H1 (cell line): ENCODE measurements around the gene GCK. TPM values are rescaled to one million over a fixed set of nuclear protein-coding genes. Genes with fewer than 3 reads are reported as not detected.

Experiments
- CTCF ChIA-PET: fragments of 300-600 bp; sonication (Branson Sonifier 250); formaldehyde crosslinking; loops from one replicate; lab custom pipeline; 2021; ENCODE audit not compliant: partially characterized antibody; lab: Charles Lee
- POLR2A ChIA-PET: fragments of 300-600 bp; sonication (Branson Sonifier 250); formaldehyde crosslinking; loops from one replicate; lab custom pipeline; 2021; ENCODE audit warnings: inconsistent platforms; ENCODE audit not compliant: partially characterized antibody; lab: Charles Lee
- DNase-seq, 2 experiments: peaks; one replicate each; pipeline versions ENCODE4 v3.0.0 to v3.0.0-alpha.2; 2010 to 2022; ENCODE audit warnings: low spot score in 2 of 2, low read depth in 1 of 2, mixed read lengths in 1 of 2
- FAIRE-seq: peaks from 2 replicates; lab custom pipeline; 2011; peaks lifted over from hg19 to GRCh38; lab: Jason Lieb, UNC
- H2AFZ ChIP-seq: 2 replicates; pipeline ENCODE4 v1.8.1; 2012; ENCODE audit warnings: low read length, inconsistent platforms
- H2AK5ac ChIP-seq: 2 replicates; pipeline ENCODE4 v1.6.1; 2013; ENCODE audit warnings: low read depth, low read length
- H2BK120ac ChIP-seq: replicated peaks from 2 replicates; pipeline ENCODE3; 2013; ENCODE audit warnings: low read depth, low read length, inconsistent platforms
- H2BK12ac ChIP-seq: 2 replicates; pipeline ENCODE4 v1.6.1; 2013; ENCODE audit warnings: low read depth, low read length
- H2BK15ac ChIP-seq: 2 replicates; pipeline ENCODE4 v1.6.1; 2013; ENCODE audit warnings: low read length
- H2BK20ac ChIP-seq: 2 replicates; pipeline ENCODE4 v1.6.1; 2013; ENCODE audit warnings: low read length
- H2BK5ac ChIP-seq: 2 replicates; pipeline ENCODE4 v1.6.1; 2013; ENCODE audit warnings: low read depth, low read length
- H3K14ac ChIP-seq: 2 replicates; pipeline ENCODE4 v1.6.1; 2013; ENCODE audit warnings: inconsistent platforms; ENCODE audit not compliant: insufficient read length
- H3K18ac ChIP-seq: 2 replicates; pipeline ENCODE4 v1.6.1; 2013; ENCODE audit warnings: low read length; ENCODE audit errors: extremely low read depth
- H3K23ac ChIP-seq: 2 replicates; pipeline ENCODE4 v1.6.1; 2013; ENCODE audit warnings: inconsistent platforms; ENCODE audit not compliant: insufficient read length
- H3K23me2 ChIP-seq: 2 replicates; pipeline ENCODE4 v1.6.1; 2013; ENCODE audit warnings: low read depth, low read length
- H3K27ac ChIP-seq: 2 replicates; pipeline ENCODE4 v1.6.1; 2011; ENCODE audit warnings: low read depth, low read length, inconsistent platforms
- H3K27me3 ChIP-seq, 4 experiments: replicated peaks in 1 of 4; 1 replicate in 1 of 4; 2 replicates in 3 of 4; pipeline versions ENCODE4 v1.6.1 to v1.8.1; 2011 to 2013; ENCODE audit warnings: low read length in 3 of 4, mild to moderate bottlenecking in 3 of 4, inconsistent platforms in 2 of 4, mixed read lengths in 2 of 4, moderate library complexity in 1 of 4; ENCODE audit not compliant: control insufficient read depth in 3 of 4, insufficient read depth in 3 of 4; ENCODE audit errors: extremely low read depth in 1 of 4
- H3K36me3 ChIP-seq, 4 experiments: 2 replicates each; pipeline versions ENCODE4 v1.6.1 to v1.8.1; 2011 to 2013; ENCODE audit warnings: mild to moderate bottlenecking in 4 of 4, low read length in 3 of 4, moderate library complexity in 2 of 4, control low read depth in 1 of 4, inconsistent platforms in 1 of 4; ENCODE audit not compliant: insufficient read depth in 4 of 4, control insufficient read depth in 2 of 4
- H3K4ac ChIP-seq: replicated peaks from 2 replicates; pipeline ENCODE3; 2013; ENCODE audit warnings: low read length, low read depth, mixed read lengths, inconsistent platforms; ENCODE audit not compliant: insufficient read length
- H3K4me1 ChIP-seq, 4 experiments: replicated peaks in 1 of 4; 1 replicate in 1 of 4; 2 replicates in 3 of 4; pipeline versions ENCODE4 v1.6.1 to v1.8.1; 2011 to 2013; ENCODE audit warnings: low read length in 3 of 4, inconsistent platforms in 2 of 4, mixed read lengths in 1 of 4; ENCODE audit not compliant: insufficient read depth in 4 of 4, control insufficient read depth in 3 of 4
- H3K4me2 ChIP-seq, 2 experiments: 2 replicates each; pipeline versions ENCODE4 v1.6.1 to v1.8.1; 2011 to 2013; ENCODE audit warnings: low read depth in 2 of 2, low read length in 2 of 2, control low read depth in 1 of 2, inconsistent platforms in 1 of 2, mild to moderate bottlenecking in 1 of 2; ENCODE audit not compliant: insufficient read depth in 1 of 2
- H3K4me3 ChIP-seq, 4 experiments: fragments of 200-600, 300-600 bp in 1 of 4; sonication (generic), shearing (Covaris generic), sonication (Bioruptor Twin) in 1 of 4; 2 replicates each; pipeline versions ENCODE4 v1.5.1 to v1.8.1; 2011 to 2016; ENCODE audit warnings: low read length in 4 of 4, low read depth in 3 of 4, control low read depth in 2 of 4, inconsistent platforms in 2 of 4, mild to moderate bottlenecking in 2 of 4, mixed read lengths in 1 of 4, moderate library complexity in 1 of 4; ENCODE audit not compliant: insufficient read depth in 2 of 4; ENCODE audit errors: extremely low read depth in 1 of 4
- H3K56ac ChIP-seq: replicated peaks from 2 replicates; pipeline ENCODE3; 2013; ENCODE audit warnings: low read depth, mild to moderate bottlenecking, mixed read lengths, low read length, inconsistent platforms; ENCODE audit not compliant: insufficient read length
- H3K79me1 ChIP-seq: 2 replicates; pipeline ENCODE4 v1.6.1; 2013; ENCODE audit warnings: low read depth, low read length, control low read depth
- H3K79me2 ChIP-seq, 2 experiments: 2 replicates each; pipeline versions ENCODE4 v1.6.1 to v1.8.1; 2012 to 2013; ENCODE audit warnings: low read length in 2 of 2, mild to moderate bottlenecking in 2 of 2, inconsistent platforms in 1 of 2; ENCODE audit not compliant: insufficient read depth in 2 of 2, control insufficient read depth in 1 of 2
- H3K9ac ChIP-seq, 4 experiments: replicated peaks in 1 of 4; 1 replicate in 1 of 4; 2 replicates in 3 of 4; pipeline versions ENCODE4 v1.6.1 to v1.8.1; 2011 to 2013; ENCODE audit warnings: low read depth in 3 of 4, low read length in 3 of 4, control low read depth in 2 of 4, mild to moderate bottlenecking in 2 of 4, moderate library complexity in 2 of 4, inconsistent platforms in 1 of 4; ENCODE audit errors: extremely low read depth in 1 of 4
- H3K9me3 ChIP-seq, 2 experiments: 2 replicates each; pipeline versions ENCODE4 v1.6.1 to v1.8.1; 2012 to 2013; ENCODE audit warnings: mild to moderate bottlenecking in 2 of 2, moderate library complexity in 2 of 2, control low read depth in 1 of 2, inconsistent platforms in 1 of 2, low read depth in 1 of 2, low read length in 1 of 2, mixed read lengths in 1 of 2; ENCODE audit not compliant: insufficient read depth in 2 of 2
- H4K20me1 ChIP-seq, 2 experiments: replicated peaks in 1 of 2; 2 replicates each; pipeline versions ENCODE3 to v1.8.1; 2011 to 2013; ENCODE audit warnings: inconsistent platforms in 2 of 2, low read length in 2 of 2, mild to moderate bottlenecking in 1 of 2; ENCODE audit not compliant: insufficient read depth in 2 of 2, control insufficient read depth in 1 of 2
- H4K5ac ChIP-seq: 2 replicates; pipeline ENCODE4 v1.6.1; 2013; ENCODE audit warnings: low read length, low read depth, mixed read lengths, inconsistent platforms; ENCODE audit not compliant: insufficient read length
- H4K8ac ChIP-seq: 2 replicates; pipeline ENCODE4 v1.8.0; 2013; ENCODE audit warnings: mild to moderate bottlenecking, moderate library complexity, low read length, inconsistent platforms; ENCODE audit not compliant: insufficient read depth; ENCODE audit errors: extremely low read depth
- H4K91ac ChIP-seq: replicated peaks from 2 replicates; pipeline ENCODE3; 2013; ENCODE audit warnings: low read length, mixed read lengths, inconsistent platforms; ENCODE audit not compliant: insufficient read length
- ASH2L ChIP-seq: fragments of 200-600, 300-600 bp; sonication (generic); IDR thresholded peaks from one replicate; pipeline ENCODE4 v1.7.1; 2017; ENCODE audit warnings: low read length
- BACH1 ChIP-seq: IDR thresholded peaks from 2 replicates; pipeline ENCODE4 v1.6.1; 2012; ENCODE audit warnings: low read length, improper control_type of control experiment
- FOSL1 ChIP-seq: IDR thresholded peaks from 2 replicates; pipeline ENCODE4 v1.6.1; 2011; ENCODE audit warnings: mild to moderate bottlenecking, low read depth, low read length, moderate library complexity; ENCODE audit not compliant: insufficient read depth
- HDAC2 ChIP-seq, 2 experiments: fragments of 300-600 bp in 1 of 2; sonication (generic) in 1 of 2; IDR thresholded peaks; 2 replicates each; pipeline ENCODE4 v1.6.1; 2011 to 2012; ENCODE audit warnings: low read depth in 2 of 2, low read length in 2 of 2, mild to moderate bottlenecking in 2 of 2, moderate library complexity in 2 of 2, borderline replicate concordance in 1 of 2, inconsistent platforms in 1 of 2
- JUN ChIP-seq: IDR thresholded peaks from 2 replicates; pipeline ENCODE4 v1.6.1; 2011; ENCODE audit warnings: low read depth, mild to moderate bottlenecking, improper control_type of control experiment, low read length
- KDM4A ChIP-seq: IDR thresholded peaks from one replicate; pipeline ENCODE4 v1.7.1; 2012; ENCODE audit warnings: low read depth, mild to moderate bottlenecking, moderate library complexity, low read length, inconsistent platforms; ENCODE audit not compliant: severe bottlenecking
- PHF8 ChIP-seq: fragments of 200-600 bp; sonication (generic); conservative IDR thresholded peaks from 2 replicates; pipeline ENCODE4 v1.7.1; 2012; ENCODE audit warnings: low read depth, mild to moderate bottlenecking, inconsistent platforms, low read length, moderate library complexity
- RAD21 ChIP-seq, 2 experiments: IDR thresholded peaks in 1 of 2; conservative IDR thresholded peaks in 1 of 2; 2 replicates each; pipeline ENCODE4 v1.6.1; 2011; ENCODE audit warnings: low read depth in 2 of 2, low read length in 2 of 2, improper control_type of control experiment in 1 of 2, inconsistent platforms in 1 of 2, mild to moderate bottlenecking in 1 of 2, moderate library complexity in 1 of 2
- TAF1 ChIP-seq: IDR thresholded peaks from 2 replicates; pipeline ENCODE4 v1.6.1; 2011; ENCODE audit warnings: mild to moderate bottlenecking, low read depth, low read length
- TCF12 ChIP-seq: IDR thresholded peaks from 2 replicates; pipeline ENCODE4 v1.6.1; 2011; ENCODE audit warnings: low read depth, mild to moderate bottlenecking, low read length
- USF2 ChIP-seq: IDR thresholded peaks from 2 replicates; pipeline ENCODE4 v1.6.1; 2011; ENCODE audit warnings: low read length, improper control_type of control experiment
- YY1 ChIP-seq: IDR thresholded peaks from 2 replicates; pipeline ENCODE4 v1.6.1; 2011; ENCODE audit warnings: low read depth, mild to moderate bottlenecking, low read length
- WGBS, 2 experiments: shearing (Covaris generic) in 1 of 2; methylation state at CpG; one replicate each; pipeline versions ENCODE4 v1.1.6 to v1.1.7; 2013 to 2015; ENCODE audit warnings: low lambda C conversion rate in 2 of 2, mixed read lengths in 2 of 2, inconsistent platforms in 1 of 2, low coverage in 1 of 2, missing lambda C conversion rate in 1 of 2; ENCODE audit not compliant: insufficient replicate concordance in 2 of 2, insufficient coverage in 1 of 2, insufficient read length in 1 of 2; ENCODE audit errors: extremely low coverage in 1 of 2, missing lambda C conversion rate in 1 of 2; 5-methylcytosine and 5-hydroxymethylcytosine counted together
- polyA plus RNA-seq, 7 experiments: library from polyadenylated mRNA; depleted of rRNA in 3 of 7; stranded (reverse) in 5 of 7; unstranded in 2 of 7; fragments of >200 nt in 5 of 7; fragments of 200-250 nt in 2 of 7; gene quantifications; 1 replicate in 5 of 7; 2 replicates in 1 of 7; 4 replicates in 1 of 7; pipeline versions ENCODE4 v1.2.1 to v1.2.3, GENCODE V29; 2011 to 2013; ENCODE audit warnings: missing spikeins in 2 of 7, mixed read lengths in 2 of 7
- total RNA-seq: library from RNA; stranded (reverse); fragmentation: NEBNext Ultra II Directional; extraction: Animal tissue kit (Norgen Biotek cat#: 25700); gene quantifications from 2 replicates; pipeline ENCODE4 v1.2.1, GENCODE V29; 2021

Gene GCK
- total and polyA plus RNA-seq, 2 of the 8 experiments (the other 6 are each of a cell fraction or from before 2014, with no cell fraction given) = 2.4 to 4.9 TPM

DNA sequence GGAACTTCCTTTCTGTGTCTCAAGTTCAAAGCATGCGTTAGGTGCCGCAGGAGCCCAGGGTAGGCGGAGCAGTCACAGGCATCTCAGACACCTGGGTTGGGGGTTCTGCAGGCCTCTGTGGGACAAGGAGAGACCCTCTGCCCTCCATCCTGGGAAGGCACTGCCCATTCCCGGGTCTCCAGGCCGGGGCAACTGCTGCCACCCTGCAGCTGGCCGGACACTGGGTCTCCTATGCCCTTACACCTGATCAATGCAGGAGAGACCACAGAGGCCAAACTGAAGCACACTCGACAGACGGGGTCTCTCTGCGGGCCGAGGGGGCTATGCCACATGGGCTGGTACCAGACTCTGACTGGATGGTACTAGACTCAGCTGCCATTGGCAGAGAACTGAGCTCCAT lies 48.5 kb upstream of the GCK start:
- H3K4ac ChIP-seq = no peak overlapping the region
- H2BK120ac ChIP-seq = no peak overlapping the region
- no peak for DNase-seq
- FAIRE-seq = no peak
- no peak overlapping the region for H2AFZ ChIP-seq
- H2BK5ac ChIP-seq = no peak overlapping the region
- no peaks in the 10 kb centered on the region for H3K79me1 ChIP-seq
- H4K8ac ChIP-seq = no peak overlapping the region
- H3K18ac ChIP-seq = no peak overlapping the region
- no peaks in the 10 kb centered on the region for H4K20me1 ChIP-seq
- H3K23ac ChIP-seq = no peak overlapping the region
- POLR2A ChIA-PET = interaction anchor here (0.6 kb wide), 1 partner anchor 522 kb away, joined by 3 read pairs; no protein-coding TSS in a partner anchor
- H3K23me2 ChIP-seq = no peaks in the 10 kb centered on the region
- H3K27ac ChIP-seq = no peak overlapping the region
- no peak overlapping the region for H3K14ac ChIP-seq
- H3K9me3 ChIP-seq = no peaks in the 10 kb centered on the region
- H4K5ac ChIP-seq = no peak overlapping the region
- H3K4me2 ChIP-seq = no peak overlapping the region
- H3K9ac ChIP-seq = no peak overlapping the region
- H4K91ac ChIP-seq = no peak overlapping the region
- no peak overlapping the region for H2AK5ac ChIP-seq
- CTCF ChIA-PET = interaction anchor here (0.7 to 3.2 kb wide), 7 partner anchors 10 to 89 kb away, joined by 3 to 15 read pairs (median 5); no protein-coding TSS in a partner anchor
- H3K4me3 ChIP-seq = no peak overlapping the region
- H3K27me3 ChIP-seq = no peaks in the 10 kb centered on the region
- H2BK15ac ChIP-seq = no peak overlapping the region
- no peak overlapping the region for H2BK12ac ChIP-seq
- 89% methylated on average over 10 of the region's 10 CpGs; no CpG with 5 or more reads in 1 of the 2 experiments for WGBS, 2 experiments
- H3K79me2 ChIP-seq = no peaks in the 10 kb centered on the region
- no peak overlapping the region for H3K56ac ChIP-seq
- H3K4me1 ChIP-seq = peaks cover 0 to 2% (median 0%) of the 10 kb centered on the region in 4 experiments; a peak in 2 of 7 replicates
- H2BK20ac ChIP-seq = no peak overlapping the region
- no peaks in the 10 kb centered on the region for H3K36me3 ChIP-seq
- TF ChIP-seq BACH1 (no peak), ASH2L (no peak), JUN (no peak), FOSL1 (no peak), PHF8 (no peak), RAD21 (IDR thresholded peaks at IDR 0.05 in 1 of 2, conservative IDR thresholded peaks at IDR 0.05 in 1 of 2; ENCODE audit: low read depth in 2 of 2, low read length in 2 of 2) (no peak), TAF1 (no peak), KDM4A (no peak), HDAC2 (IDR thresholded peaks at IDR 0.05; ENCODE audit: borderline replicate concordance in 1 of 2, low read depth in 2 of 2, low read length in 2 of 2) (no peak), YY1 (no peak), TCF12 (no peak), USF2 (no peak)
